HG02981 (cell line): ENCODE results near the gene SLC16A3.

ENCODE experiments used
- ATAC-seq: cut with Tn5 transposase; IDR thresholded peaks from one replicate; pipeline ENCODE4 v1.9.1; 2021; ENCODE audit warnings: mild to moderate bottlenecking, moderate library complexity; ENCODE audit not compliant: unreplicated experiment

The SLC16A3 gene

DNA sequence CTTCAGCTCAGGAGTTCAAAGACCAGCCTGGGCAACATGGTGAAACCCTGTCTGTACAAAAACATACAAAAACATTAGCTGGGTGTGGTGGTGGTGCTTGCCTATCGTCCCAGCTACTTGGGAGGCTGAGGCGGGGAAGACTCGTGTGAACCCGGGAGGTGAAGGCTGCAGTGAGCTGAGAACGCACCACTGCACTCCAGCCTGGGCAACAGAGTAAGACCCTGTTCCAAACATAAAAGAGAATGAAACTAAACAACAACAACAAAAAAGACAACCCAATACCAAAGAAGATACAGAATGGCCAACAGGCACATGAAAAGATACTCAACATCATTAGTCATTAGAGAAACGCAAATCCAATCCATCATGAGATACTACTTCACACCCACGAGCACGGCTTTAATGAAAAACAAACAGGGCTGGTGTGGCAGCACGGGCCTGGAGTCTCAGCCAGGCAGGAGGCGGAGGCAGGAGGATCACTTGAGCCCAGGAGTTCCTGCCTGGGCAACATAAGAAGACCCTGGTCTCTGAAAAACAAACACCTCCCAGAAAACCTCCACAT lies 7.4 kb upstream of the SLC16A3 start:
- ATAC-seq: no peak

DNA sequence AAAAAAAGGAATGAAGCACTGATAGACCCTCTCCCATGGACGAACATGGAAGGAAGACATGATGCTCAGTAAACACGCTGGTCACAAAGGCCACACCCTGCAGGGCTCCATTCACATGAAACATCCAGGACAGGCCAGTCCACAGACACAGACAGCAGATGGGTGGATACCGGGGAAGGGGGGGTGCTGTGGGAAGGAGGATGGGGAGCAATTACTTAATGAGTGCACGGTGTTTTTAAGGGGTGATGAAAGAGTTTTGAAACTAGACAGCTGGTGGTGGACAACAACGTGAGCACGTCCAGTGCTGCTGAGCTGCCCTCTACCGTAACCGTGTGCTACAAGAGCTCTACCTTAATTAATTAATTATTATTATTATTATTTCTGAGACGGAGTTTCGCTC lies 6.0 kb upstream of the SLC16A3 start:
- ATAC-seq: no peak

DNA sequence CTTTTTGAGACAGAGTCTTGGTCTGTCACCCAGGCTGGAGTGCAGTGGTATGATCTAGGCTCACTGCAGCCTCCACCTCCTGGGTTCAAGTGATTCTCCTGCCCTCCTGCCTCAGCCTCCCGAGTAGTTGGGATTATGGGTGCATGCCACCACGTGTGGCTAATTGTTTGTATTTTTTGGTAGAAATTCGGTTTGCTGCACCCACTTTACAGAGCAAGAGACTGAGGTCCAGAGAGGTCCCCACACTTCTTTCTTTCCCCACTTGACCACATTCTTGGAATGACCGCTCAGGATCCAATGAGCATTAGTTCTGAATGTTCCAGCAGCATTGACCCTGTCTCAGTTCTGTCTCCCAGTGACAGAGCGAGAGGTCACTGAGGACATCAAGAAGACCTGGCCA lies 5.3 kb upstream of the SLC16A3 start:
- ATAC-seq: no peak

DNA sequence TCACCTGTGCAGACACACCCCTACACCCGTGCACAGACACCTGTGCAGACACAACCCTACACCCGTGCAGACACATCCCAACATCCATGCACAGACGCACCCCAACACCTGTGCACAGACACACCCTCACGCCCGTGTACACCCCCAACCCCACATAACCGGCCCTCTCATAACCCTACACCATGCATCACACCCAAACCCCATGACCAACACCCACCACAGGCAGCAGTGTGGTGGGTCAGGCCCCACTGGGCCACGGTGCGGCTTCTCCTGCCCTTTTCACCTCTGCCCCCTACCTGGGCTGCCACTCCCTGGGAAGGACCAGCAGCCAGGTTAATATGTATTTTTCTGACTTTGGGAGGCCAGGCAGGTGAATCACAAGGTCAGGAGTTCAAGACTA lies 4.2 kb upstream of the SLC16A3 start:
- no peak for ATAC-seq

DNA sequence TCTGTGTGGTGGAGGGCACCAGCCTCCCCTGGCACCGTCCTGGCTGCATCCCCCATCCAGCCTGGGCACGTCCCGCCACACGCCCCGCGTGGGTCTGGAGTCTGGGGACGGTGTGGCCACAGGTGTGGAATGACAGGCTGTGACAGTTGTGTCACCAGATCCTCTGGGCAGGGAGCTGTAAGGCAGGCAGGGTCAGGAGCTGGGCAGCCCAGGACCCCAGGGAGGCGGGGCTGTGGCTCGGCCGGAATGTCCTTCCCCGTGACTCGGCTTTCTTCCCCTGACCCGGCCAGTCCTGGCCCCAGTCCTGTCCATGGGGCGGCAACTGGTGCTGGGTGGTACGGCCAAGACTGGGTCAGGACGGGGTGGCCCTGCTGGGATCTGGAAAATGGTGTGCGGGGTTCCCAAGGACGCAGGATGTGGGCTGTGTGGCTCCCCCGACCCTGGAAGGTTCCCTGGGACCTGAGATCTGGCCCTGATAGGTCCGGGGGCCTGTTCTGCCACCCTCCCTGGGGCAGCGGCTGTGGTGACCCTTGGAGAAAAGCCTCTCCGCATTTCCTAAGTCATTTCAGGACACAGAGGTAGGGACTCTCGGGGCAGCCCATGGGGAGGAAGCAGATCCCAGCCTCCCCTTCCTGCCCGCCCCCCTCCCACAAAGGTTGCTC lies 3.3 kb upstream of the SLC16A3 start:
- ATAC-seq: no peak

DNA sequence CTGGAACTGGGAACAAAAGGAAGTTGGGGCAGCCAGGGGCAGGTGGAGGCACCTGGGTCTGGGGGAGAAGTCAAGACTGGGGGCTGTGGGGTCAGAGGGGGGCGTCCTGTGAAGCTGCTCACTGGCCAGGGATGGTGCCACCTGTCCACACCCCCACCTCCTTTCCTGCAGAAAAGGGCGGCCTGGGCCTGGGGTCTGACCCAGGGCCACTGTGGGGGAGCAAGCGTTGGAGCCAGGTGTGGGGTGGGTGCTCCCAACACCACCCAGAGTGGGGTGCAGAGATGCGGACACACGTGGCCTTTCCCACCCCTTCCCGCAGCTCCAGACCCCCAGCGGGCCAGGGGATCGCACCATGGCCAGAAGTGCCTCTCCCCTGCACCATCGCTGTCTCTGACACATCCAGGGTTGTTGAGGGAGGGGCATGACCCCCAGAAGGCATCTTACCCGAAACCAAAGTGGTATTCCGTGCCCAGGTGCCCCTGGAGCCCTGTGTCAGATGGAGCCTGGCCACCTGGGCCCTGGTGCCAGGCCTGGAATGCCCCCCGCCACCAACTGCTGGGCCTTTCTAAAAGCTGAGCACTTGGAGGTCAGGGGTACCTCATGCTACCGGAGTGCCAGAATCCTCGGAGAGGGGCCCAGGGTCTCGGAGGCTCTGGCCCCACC lies 2.6 kb upstream of the SLC16A3 start:
- ATAC-seq: no peak

DNA sequence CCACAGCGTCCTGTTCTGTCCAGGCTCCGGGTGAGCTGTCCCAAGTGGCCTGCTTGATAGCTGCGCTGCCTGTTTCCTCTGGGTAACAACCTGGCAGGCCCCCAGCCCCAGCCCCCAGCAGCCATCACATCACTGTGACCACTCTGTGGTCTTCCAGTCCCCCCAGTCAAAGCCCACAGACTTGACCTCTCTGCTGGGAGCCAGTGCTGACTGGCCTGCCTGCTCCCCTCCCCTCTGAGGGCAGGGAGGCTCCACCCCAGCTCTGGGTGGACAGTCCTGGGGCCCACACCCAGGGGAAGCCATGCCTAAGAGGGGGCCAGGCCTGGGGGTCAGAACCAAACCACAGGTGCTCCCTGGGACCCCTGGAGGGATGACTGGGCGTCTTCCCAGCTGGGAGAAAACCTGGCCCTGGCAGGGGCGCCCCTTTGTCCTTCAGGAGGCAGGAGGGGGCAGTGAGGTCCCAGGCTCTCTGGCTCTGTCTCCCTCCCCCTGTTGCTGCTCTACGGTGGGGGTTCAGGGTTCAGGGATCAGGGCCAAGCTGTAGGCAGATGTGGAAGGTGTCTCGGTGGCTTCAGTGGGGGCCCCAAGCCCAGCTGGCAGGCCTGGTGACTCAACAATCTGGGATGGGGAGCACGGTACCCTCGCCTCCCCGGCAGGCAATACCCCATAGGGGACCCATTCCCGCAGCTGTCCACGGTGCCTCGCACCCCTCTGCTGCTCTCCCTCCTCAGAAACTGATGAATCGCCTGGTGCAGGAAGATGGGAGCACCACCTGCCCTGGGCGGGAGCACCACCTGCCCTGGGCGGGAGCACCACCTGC lies 1.8 kb upstream of the SLC16A3 start:
- no peak for ATAC-seq

DNA sequence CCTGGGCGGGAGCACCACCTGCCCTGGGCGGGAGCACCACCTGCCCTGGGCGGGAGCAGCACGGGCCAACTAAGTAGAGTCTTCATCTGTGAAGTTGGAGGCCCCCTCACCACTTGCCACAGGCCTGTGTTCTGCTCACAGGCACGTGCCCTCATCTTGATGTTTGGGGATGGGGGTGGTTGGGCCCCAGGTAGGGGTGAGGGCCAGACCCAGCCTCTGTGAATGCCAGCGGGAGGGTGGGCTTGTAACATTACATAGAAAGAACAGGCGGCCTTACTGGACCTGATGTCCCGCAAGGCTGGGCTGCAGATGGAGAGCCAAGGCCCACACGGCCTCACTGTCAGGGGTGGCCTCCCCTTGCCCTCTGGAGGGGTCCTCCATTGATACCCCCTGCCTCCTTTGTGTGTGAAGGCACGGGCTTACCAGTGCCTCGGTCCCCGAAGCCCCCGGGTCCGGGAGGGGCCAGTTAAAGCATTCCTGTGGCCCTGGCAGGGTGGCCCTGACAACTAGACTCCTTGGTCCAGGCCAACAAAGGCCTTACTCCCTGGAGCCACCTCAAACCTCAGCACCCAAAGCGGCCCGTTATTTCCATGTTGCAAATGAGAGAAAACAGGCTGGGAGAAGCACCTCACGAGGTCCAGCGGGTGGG lies 1.1 kb upstream of the SLC16A3 start:
- ATAC-seq: no peak

DNA sequence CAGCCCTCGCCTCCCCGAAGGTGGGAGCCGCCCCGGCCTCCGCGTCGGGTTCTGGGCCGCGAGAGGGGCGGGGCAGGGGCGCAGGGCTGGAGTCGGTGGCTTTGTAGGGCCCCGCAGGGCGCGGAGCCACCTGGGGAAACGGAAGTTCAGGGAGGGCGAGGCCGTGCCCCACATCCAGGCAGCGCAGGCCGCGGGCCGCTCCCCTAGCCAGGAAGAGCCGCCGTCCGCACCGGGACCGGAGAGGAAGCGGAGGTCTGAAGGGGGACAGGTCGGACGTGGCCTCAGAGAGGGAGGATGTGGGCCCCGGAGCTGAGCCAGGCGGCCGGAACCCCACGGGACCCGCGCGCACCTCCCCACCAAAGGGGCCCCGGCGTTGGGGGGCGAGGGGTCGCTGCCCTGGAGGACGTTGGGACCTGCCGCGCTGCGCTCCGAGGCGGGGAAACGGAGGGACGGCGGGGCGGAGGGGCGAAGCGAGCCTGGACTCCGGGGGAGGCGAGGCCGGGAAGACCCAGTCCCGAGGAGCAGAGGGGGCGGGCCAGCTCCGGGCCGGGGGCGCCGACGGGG lies 482 bp upstream of the SLC16A3 start:
- peak; percentile 32 for ATAC-seq

DNA sequence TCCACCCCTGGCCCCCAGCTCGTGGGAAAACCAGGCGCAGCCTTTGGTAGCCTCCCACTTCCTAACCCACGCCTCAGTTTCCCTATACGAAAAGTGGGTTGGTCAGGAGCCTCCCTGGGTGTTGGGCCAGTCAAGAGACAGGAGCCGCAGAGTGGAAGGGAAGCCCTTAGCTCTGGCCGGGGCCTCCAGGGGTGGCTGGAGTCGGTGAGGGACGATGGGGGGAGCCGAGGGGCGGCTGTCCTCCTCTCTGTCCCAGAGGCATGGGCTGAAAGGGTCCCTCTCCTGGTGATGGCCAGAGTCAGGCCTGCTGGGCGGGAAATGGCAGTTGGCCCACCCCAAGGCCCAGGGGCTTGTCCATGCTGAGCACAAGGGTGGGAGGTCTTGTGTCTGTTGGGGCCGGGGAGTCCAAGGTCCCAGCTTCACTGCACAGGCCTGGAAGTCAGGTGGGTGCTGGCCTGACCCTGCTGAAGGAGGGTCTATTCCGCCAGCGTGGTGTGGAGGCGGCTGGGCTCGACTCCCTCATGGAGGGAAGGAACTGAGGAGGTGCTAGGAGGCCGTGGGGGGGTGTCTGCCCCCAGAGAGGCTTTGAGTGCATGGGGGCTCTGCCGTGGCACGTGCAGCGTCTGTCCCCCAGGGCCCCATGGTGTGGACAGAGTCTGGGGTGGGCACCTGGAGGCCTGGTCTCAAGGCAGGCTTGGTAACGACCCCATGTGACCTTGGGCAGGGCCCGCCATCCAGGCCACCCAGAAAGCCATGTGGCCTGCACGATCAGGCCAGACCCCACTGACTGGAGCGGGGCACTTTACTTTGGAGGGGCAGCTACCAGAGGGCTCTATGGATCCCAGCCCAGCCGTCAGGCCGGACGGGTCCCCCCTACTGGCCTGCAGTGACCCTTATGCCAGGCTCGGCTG lies 1.1 kb downstream of the SLC16A3 start:
- no peak for ATAC-seq

DNA sequence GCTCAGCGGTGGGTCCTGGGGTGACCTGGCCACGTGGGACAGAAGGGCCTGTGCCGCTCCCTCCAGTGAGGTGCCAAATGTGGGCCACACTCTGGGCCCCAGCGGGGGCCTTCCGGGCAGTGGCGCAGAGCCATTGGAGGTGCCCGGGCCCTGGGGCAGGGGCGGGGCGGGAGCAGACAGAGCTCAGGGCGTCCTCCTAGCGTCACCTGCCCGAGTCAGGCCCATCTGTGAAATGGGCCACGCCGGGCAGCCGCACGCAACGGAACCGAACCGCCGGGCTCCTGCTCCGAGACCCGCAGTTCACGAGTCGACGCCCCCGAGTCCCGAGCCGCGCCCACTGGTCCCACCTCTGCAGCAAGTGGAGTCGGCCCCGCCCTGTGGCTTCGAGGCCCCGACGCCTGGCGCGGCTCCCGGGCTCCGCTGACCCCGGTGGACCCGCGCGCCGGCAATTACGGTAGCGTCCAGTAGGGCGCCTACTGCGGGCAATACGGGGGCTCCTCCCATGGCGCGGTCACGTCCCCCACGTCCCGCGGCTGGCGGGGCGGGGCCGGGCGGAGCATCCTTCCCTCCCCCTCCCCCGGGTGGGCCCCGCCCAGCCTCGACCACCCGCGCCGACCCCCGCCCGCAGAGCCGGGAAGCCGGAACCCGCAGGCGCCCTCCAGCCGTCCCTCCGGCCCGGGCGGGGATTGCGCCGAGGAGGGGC lies 1.9 kb downstream of the SLC16A3 start:
- no peak for ATAC-seq

DNA sequence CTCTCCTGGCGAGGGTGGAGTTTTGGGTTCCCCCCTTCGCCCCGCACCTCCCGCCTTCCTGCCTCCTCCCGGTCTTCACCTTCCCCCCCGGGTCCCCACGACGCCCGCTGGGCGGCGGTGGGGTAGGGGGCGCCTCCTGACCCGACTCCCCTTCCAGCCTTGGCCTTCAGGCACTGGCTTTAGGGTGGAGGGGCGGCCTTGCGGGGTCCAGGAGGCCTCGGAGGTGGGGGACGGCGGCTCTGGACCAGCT lies 2.4 kb downstream of the SLC16A3 start:
- ATAC-seq: no peak

DNA sequence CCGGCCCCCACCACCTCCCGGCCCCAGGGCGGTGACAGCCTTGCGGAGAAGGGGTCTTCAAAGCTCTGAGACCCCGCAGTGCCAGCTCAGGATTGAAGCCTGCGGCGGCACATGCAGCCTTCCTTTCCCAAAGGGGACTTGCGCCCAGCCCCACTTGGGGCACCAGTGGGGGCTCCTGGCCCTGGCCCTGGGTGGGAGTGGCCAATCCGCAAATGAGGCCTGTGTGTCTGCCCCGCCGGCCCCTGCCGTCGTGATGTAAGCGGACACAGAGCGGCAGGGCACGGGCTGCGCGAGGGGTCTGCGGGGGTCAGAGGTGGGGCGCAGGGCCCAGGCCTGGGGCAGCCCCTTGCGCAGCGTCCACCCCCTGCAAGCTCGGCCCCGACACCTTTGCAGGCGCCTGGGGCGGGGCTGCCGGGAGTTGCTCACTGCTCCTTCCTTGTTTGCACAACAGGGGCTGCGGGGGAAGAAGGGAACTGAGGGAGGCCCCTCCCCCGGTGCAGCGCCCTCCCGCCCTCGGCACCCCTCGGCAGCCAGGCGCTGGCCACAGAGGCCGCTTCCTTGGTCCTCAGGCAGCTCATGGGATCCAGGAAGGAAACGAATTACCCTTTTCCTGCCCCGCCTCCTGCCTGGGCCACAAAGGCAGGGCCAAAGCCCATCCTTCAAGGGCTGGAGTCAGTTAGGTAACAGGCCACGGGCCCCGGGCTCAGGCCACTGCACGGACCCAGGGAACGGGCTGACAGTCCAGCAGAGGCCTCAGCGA lies 2.9 kb downstream of the SLC16A3 start:
- ATAC-seq: no peak

DNA sequence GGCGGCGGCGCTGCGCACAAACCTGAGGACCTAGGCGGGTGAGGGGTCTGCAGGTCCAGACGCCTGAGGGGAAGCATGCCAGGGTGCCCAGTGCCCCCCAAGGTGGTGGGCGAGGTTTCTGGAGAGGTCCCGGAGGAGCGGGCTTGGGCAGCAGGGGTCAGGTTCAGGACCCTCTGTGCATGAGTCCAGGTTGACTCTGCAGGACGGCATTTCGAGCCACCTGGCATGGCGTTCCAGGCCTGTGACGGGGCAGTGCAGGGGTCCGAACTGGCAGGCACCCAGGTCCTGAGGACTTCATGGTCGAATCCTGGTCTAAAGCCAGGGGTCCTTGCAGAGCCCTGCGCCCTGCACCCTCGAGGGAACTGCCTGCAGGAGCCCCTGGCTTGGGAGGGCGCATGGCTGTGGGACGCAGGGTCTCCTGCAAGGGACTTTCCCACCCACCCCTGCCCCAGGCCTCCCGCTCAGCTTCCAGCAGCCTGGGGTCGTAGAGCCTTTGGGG lies 3.5 kb downstream of the SLC16A3 start:
- ATAC-seq: no peak

DNA sequence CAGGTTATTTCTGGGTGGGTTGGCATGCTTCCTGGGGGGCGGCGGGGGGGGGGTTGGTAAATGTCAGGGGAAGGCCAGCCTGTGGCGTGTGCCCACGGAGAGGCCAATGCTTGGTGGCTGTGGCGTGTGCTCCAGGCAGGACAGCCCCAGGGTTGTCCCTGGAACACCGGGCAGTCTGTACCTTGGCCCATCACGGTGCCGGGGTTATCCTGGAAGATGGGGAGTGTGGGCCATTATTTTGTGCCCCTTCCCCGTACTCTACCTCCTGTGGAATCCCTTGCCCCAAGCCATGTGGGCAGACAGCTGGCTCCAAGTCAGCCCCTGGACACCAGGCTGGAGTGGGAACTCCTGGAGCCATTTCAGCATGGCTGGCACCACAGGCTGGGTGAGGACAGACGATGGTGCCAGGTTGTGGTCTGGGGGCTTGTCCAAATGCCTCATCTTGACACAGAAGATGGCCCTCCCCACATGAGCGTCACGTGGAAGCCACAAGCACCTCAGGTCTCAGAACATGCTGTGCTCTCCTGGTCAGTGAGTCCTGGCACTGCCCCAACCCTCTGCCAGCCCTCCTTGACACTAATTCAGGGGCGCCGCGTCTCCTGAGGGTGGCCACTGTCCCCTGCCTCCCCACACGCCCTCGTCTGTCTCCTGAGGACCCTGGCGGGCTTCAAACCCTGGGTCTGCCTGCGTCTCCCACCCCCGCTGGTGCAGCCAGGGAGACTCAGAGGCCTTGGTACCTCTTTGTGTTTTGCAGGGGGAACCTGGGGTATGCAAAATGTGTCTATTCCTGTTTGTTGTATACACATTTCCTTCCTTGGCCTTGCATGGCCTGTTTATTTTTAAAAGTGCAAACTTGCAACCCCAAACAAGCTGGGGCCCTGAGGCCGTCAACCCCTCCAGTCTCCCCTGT lies 4.3 kb downstream of the SLC16A3 start:
- no peak for ATAC-seq

DNA sequence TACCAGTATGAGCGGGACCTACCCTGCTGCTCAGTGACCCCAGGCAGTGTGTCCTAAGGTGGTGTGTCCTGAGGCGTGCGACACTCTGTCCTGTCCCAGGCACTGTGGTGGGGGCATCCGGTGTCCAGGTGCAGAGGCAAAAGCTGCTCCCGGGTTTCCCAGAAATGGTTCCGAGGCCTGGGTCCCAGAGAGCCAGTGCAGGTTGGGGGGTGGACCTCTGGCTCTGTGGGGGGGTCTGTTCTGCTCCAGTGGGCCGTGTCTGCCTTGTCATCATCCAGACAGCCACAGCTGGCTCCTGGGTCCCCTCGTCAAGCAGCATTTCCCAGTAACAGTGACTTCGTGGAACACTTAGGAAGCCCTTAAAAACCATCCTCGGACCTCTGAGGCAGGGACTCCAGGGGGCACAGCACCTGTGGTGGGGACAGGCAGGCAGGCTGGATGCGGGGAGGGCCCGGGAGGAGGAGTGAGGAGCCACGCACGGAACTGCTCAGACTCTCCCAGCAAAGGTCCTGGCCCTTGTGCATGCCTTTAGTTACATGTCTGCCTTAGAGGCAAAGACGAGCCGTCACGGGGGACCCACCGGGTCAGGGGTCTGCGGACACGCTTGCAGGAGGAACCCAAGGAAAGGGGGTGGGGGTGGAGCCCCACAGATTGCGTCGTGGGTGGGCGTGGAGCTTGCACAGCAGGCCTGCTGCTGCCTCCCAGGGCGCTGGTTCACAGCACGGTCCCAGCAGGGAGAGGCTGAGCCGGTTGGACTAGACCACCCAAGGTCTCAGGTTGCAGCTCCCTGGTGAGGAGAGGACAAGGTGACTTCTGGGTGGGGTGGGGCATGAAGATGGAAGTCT lies 5.6 kb downstream of the SLC16A3 start:
- ATAC-seq: no peak
